Measurements from ENCODE around the gene RNU1-1. TPM values are rescaled to one million over a fixed set of nuclear protein-coding genes. Genes with fewer than 3 reads are reported as not detected.
"Not testable (repeated sequence)": the region's sequence is repeated elsewhere in the genome, so short reads cannot be mapped to it uniquely, and the experiment has no call there.

The RNU1-1 gene
- total and polyA plus RNA-seq, 10 of the 15 experiments (the other 5 are each of a cell fraction or from before 2014, with no cell fraction given) = under 0.01 to 20,946 (median 4.7) TPM; not detected in 2

- H3K27ac ChIP-seq (ENCODE audit: control insufficient read depth, insufficient read depth); RAD21 ChIA-PET (ENCODE audit: unreplicated experiment); H3K36me3 ChIP-seq (ENCODE audit: control insufficient read depth in 2 of 2, insufficient read depth in 2 of 2, low read length in 1 of 2); H3K4me2 ChIP-seq (ENCODE audit: control insufficient read depth, insufficient read depth); H3K9ac ChIP-seq (ENCODE audit: control insufficient read depth, insufficient read depth, low read length); in situ Hi-C loops (cut with MboI); POLR2A ChIA-PET; intact Hi-C loops (cut with micrococcal nuclease; ENCODE audit: unreplicated experiment); FAIRE-seq; H4K20me1 ChIP-seq (ENCODE audit: control insufficient read depth, insufficient read depth); ATAC-seq; H3K27me3 ChIP-seq (replicated peaks in 1 of 2; ENCODE audit: control insufficient read depth in 2 of 2, insufficient read depth in 2 of 2, low read length in 1 of 2); BruUV-seq (replicated peaks); H2AFZ ChIP-seq (ENCODE audit: control insufficient read depth, low read depth, low read length); SMC1A ChIA-PET (ENCODE audit: uncharacterized antibody, unreplicated experiment); DNase-seq (ENCODE audit: low read depth, low spot score); H3K79me2 ChIP-seq (ENCODE audit: control insufficient read depth, insufficient read depth, low read length); H3K9me3 ChIP-seq (replicated peaks; ENCODE audit: control insufficient read depth, insufficient read depth, low read length); H3K4me3 ChIP-seq; H3K4me1 ChIP-seq (ENCODE audit: control insufficient read depth, insufficient read depth, low read length); CTCF ChIA-PET: not testable (repeated sequence)
- WGBS (ENCODE audit: insufficient coverage, insufficient replicate concordance, low lambda C conversion rate, missing lambda C conversion rate) = 85% methylated on average over 23 of the region's 34 CpGs
Measured at GRCh38 chr1:16535487-16535886, 21.4 kb upstream of the RNU1-1 start.

GRCh38 chr1:16534829-16535456 lies 20.9 kb upstream of the RNU1-1 start:
- H3K27ac ChIP-seq (ENCODE audit: control insufficient read depth, insufficient read depth); intact Hi-C loops (cut with micrococcal nuclease; ENCODE audit: unreplicated experiment); H3K4me3 ChIP-seq; RAD21 ChIA-PET (ENCODE audit: unreplicated experiment); H3K79me2 ChIP-seq (ENCODE audit: control insufficient read depth, insufficient read depth, low read length); FAIRE-seq; H4K20me1 ChIP-seq (ENCODE audit: control insufficient read depth, insufficient read depth); H3K9ac ChIP-seq (ENCODE audit: control insufficient read depth, insufficient read depth, low read length); in situ Hi-C loops (cut with MboI); CTCF ChIA-PET; H3K9me3 ChIP-seq (replicated peaks; ENCODE audit: control insufficient read depth, insufficient read depth, low read length); H3K4me1 ChIP-seq (ENCODE audit: control insufficient read depth, insufficient read depth, low read length); H3K36me3 ChIP-seq (ENCODE audit: control insufficient read depth in 2 of 2, insufficient read depth in 2 of 2, low read length in 1 of 2); SMC1A ChIA-PET (ENCODE audit: uncharacterized antibody, unreplicated experiment); H3K27me3 ChIP-seq (replicated peaks in 1 of 2; ENCODE audit: control insufficient read depth in 2 of 2, insufficient read depth in 2 of 2, low read length in 1 of 2); H2AFZ ChIP-seq (ENCODE audit: control insufficient read depth, low read depth, low read length); H3K4me2 ChIP-seq (ENCODE audit: control insufficient read depth, insufficient read depth): not testable (repeated sequence)
- BruUV-seq (replicated peaks) = TSS peak; percentile 90
- 27% methylated on average over 30 of the region's 43 CpGs for WGBS (ENCODE audit: insufficient coverage, insufficient replicate concordance, low lambda C conversion rate, missing lambda C conversion rate)
- POLR2A ChIA-PET = interaction anchor here (0.5 kb wide), 1 partner anchor 41 kb away, joined by 5 read pairs; no protein-coding TSS in a partner anchor
- peak; percentile 87 for ATAC-seq
- peak; percentile 64; the same call in 1 of the 2 replicates for TF ChIP-seq ZNF24 (IDR thresholded peaks at IDR 0.05)
- peak; percentile 17 for DNase-seq (ENCODE audit: low read depth, low spot score)

GRCh38 chr1:16534239-16534828 lies 20.2 kb upstream of the RNU1-1 start:
- RAD21 ChIA-PET (ENCODE audit: unreplicated experiment); intact Hi-C loops (cut with micrococcal nuclease; ENCODE audit: unreplicated experiment); H3K4me3 ChIP-seq; H3K27ac ChIP-seq (ENCODE audit: control insufficient read depth, insufficient read depth); H3K9me3 ChIP-seq (replicated peaks; ENCODE audit: control insufficient read depth, insufficient read depth, low read length); H3K27me3 ChIP-seq (replicated peaks in 1 of 2; ENCODE audit: control insufficient read depth in 2 of 2, insufficient read depth in 2 of 2, low read length in 1 of 2); H3K4me2 ChIP-seq (ENCODE audit: control insufficient read depth, insufficient read depth); H3K36me3 ChIP-seq (ENCODE audit: control insufficient read depth in 2 of 2, insufficient read depth in 2 of 2, low read length in 1 of 2); FAIRE-seq; SMC1A ChIA-PET (ENCODE audit: uncharacterized antibody, unreplicated experiment); H3K9ac ChIP-seq (ENCODE audit: control insufficient read depth, insufficient read depth, low read length); H4K20me1 ChIP-seq (ENCODE audit: control insufficient read depth, insufficient read depth); DNase-seq (ENCODE audit: low read depth, low spot score); H2AFZ ChIP-seq (ENCODE audit: control insufficient read depth, low read depth, low read length); in situ Hi-C loops (cut with MboI); CTCF ChIA-PET; BruUV-seq (replicated peaks); H3K4me1 ChIP-seq (ENCODE audit: control insufficient read depth, insufficient read depth, low read length); H3K79me2 ChIP-seq (ENCODE audit: control insufficient read depth, insufficient read depth, low read length): not testable (repeated sequence)
- ATAC-seq = peak; percentile 31
- POLR2A ChIA-PET = interaction anchor here (0.5 kb wide), 1 partner anchor 40 kb away, joined by 5 read pairs; no protein-coding TSS in a partner anchor
- WGBS (ENCODE audit: insufficient coverage, insufficient replicate concordance, low lambda C conversion rate, missing lambda C conversion rate) = 42% methylated on average over 38 of the region's 44 CpGs

Data from GM12878 (cell line).